C4-2B (cell line): ENCODE data around the gene HSF5.

ENCODE experiments used
- H3K27ac ChIP-seq: fragments of 450-650 bp; 2 replicates; pipeline ENCODE4 v1.5.1; 2017
- ZFX ChIP-seq: fragments of 450-650 bp; IDR thresholded peaks from 2 replicates; pipeline ENCODE4 v1.6.1; 2017
- TF ChIP-seq, protein P1 (sequence below): fragments of 450-650 bp; conservative IDR thresholded peaks from 2 replicates; pipeline ENCODE4 v1.5.1; 2017; ENCODE audit warnings: mild to moderate bottlenecking

Gene HSF5

DNA sequence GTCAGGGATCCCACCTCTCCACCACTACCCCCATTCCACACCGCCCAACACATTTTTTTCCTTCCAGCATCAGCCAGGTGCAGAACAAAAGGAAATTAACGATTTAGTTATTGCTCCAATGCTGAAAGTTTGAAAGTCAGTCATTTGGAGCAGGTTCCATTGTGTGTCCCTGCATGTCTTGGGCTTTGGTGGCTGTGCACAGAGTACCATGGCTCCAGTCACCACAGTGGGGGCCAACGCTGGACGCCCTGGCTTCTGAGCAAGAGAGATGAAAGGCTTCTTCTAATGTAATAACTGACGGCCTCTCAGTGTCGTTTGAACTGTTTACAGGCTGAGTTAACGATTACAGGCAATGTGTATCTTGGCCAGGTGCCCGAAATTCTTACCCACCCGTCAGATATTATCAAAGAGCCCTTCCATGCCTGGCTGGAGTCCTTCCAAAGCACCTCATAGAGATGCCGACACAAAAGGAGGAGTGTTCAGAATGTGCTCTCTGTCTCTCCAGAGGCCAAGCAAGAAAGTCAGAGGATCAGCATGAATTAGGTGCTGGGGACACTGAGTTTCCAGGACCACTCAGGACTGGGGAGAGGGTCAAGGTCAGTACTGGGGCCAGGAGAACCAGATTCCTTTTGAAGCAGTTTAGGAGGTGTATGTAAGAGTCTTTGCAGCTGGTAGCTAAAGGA is 96.8 kb downstream of the HSF5 start:
- TF ChIP-seq, protein P1, sequence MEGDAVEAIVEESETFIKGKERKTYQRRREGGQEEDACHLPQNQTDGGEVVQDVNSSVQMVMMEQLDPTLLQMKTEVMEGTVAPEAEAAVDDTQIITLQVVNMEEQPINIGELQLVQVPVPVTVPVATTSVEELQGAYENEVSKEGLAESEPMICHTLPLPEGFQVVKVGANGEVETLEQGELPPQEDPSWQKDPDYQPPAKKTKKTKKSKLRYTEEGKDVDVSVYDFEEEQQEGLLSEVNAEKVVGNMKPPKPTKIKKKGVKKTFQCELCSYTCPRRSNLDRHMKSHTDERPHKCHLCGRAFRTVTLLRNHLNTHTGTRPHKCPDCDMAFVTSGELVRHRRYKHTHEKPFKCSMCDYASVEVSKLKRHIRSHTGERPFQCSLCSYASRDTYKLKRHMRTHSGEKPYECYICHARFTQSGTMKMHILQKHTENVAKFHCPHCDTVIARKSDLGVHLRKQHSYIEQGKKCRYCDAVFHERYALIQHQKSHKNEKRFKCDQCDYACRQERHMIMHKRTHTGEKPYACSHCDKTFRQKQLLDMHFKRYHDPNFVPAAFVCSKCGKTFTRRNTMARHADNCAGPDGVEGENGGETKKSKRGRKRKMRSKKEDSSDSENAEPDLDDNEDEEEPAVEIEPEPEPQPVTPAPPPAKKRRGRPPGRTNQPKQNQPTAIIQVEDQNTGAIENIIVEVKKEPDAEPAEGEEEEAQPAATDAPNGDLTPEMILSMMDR, result no peak
- no peak for TF ChIP-seq ZFX
- peak overlapping the region; percentile 86 for H3K27ac ChIP-seq

DNA sequence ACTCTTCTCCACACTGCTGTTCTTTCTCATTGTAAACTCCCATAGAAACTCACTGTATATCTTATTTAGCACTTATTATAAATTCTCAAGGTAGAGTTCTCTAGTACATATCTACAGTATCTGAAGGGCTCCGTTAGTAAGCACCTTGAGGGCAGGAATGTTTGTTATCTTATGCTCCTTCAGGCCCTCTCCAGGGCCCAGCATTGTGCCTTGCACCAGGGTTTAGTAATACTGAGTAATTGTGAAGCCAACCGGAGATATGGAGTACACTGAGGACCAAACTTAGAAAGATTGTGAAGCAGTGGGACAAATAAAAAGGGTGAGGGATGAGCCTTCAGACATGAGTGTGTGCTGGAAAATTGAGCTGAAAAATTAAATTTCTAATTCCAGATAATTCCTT is 97.3 kb downstream of the HSF5 start:
- TF ChIP-seq, protein P1, result no peak
- no peak for TF ChIP-seq ZFX

DNA sequence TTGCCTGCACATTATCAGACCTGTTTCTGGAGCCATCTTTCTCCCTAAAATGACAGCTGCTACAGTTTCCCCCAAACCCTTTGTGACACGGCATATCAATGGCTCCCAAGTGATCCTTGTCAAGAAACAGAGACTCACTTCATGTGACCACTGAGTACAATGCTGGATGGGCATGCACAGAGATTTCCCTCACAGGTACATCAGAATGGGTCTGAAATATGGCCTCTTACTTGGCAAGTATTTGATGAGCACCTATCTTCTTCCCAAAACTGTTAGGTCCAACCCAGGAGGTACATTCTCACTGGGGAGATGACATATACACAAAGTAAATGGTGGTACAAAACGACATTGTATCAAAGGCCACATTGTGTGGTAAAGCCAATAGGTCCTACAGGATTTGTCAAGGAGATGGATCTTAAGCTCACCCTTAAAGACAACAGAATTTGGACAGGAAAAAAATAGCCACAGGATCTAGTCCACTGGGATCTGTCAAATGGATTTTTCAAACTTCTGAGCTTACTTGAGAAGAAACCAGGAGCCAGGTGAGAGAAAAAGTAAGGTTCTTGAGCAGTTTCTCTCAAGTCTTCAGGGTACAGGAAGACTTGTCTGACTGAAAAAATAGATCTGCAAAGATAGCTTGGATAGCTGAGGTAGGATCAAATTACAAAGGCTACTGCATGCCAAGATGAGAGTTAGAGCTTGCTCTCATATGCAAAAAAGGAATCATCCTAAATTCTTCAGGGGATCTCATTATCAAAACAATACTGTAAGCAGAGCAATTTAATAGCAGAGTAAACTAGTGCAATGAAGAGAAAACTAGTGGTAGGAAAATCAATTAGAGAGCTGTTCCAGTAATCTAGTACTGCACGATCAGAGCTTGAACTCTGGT is 99.7 kb downstream of the HSF5 start:
- TF ChIP-seq, protein P1, result no peak
- no peak for TF ChIP-seq ZFX
- H3K27ac ChIP-seq, result peak overlapping the region; percentile 87

More for the DNA sequence above, 97.3 kb downstream of the HSF5 start:
- H3K27ac ChIP-seq, result peak overlapping the region; percentile 86

DNA sequence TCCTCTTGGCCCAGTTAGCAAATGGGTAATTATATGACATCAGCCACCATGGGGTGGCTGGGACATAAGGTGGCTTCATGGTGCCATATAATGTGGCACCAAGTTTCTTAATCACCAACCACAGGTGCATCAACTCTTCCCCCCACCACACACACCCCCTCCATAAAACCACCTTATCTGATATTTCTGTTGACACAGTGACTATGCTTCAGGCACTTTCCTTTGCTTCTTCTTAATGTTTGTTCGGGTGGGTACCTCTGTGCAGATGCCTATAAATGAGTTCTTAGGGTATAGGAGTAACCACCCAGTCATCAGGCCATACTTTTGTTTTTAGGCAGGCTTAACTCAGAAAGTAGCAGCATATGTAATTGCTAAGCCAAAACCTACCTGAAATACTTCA is 100.4 kb downstream of the HSF5 start:
- H3K27ac ChIP-seq, result peak overlapping the region; percentile 87
- no peak for TF ChIP-seq ZFX
- TF ChIP-seq, protein P1, result no peak

DNA sequence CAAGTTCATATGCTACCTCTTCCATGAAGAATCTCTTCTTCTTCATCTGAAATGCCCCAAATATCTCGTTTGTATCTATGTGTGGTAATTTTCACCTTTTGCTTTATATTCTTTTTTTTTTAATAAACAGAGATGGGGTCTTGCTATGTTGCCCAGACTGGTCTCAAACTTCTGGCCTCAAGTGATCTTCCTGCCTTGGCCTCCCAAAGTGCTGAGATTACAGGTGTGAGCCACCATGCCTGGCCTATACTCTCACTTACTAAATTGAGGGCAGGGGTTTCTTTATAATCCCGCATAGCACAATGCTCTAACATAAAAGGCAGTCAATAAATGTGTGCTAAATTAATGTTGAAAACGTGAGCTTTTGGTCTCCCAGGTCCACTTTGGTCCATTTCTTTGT is 101.5 kb downstream of the HSF5 start:
- peak overlapping the region; percentile 87 for H3K27ac ChIP-seq
- TF ChIP-seq, protein P1, result no peak
- TF ChIP-seq ZFX, result no peak

DNA sequence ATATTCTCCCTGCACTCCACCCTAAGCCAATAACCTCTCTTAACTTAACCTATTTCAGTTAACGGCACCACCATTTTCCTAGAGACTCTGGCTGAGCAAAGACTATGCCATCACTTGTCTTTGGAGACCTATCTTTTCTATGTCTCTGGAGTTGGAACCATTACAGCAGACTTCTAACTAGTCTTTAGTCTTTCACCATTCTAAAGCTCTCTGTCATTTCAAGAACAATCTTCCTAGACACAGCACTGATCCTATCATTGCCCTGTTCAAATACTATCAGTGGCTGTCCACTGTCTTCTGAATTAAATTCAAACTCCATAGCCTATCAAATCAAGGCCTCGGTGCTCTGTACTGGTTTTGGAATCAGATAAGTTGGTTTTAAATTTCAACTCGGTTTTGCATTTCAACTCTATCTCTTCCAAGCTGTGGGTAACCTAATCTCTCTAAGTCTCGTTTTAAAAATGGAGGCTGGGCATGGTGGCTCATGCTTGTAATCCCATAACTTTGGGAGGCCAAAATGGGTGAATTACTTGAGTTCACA is 102.8 kb downstream of the HSF5 start:
- peak overlapping the region; percentile 41 for H3K27ac ChIP-seq
- TF ChIP-seq ZFX, result no peak
- TF ChIP-seq, protein P1, result no peak

DNA sequence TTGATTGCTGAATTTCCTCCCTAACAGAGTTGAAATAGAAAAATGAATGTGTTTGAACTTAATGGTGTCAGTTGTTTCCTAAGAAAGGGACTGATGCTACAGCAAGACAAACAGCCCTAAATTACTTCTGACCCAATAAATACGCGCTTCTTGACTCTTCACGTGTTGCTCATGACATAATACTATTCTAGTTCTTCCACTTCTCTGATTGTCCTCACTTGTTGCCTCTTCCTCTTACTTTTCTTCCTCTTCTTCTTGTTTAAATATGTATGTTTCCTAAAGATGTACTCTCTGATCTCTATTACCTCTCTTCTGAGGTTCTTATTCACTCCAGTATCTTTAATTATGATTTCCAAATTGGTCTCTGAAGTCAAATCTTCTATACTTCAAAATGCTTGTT is 103.3 kb downstream of the HSF5 start:
- no peak overlapping the region for H3K27ac ChIP-seq
- TF ChIP-seq, protein P1, result no peak
- no peak for TF ChIP-seq ZFX
